AG10803 (cell line): ENCODE data around the gene PRSS22.

Source experiments
- DNase-seq: peaks from one replicate; pipeline ENCODE4 v3.0.0; 2010; ENCODE audit warnings: low read depth
- H3K4me3 ChIP-seq: 2 replicates; pipeline ENCODE4 v1.5.1; 2011; ENCODE audit warnings: mild to moderate bottlenecking, low read length, control low read depth
- CTCF ChIP-seq: conservative IDR thresholded peaks from 2 replicates; pipeline ENCODE4 v1.5.1; 2011; ENCODE audit warnings: mild to moderate bottlenecking, low read length, control low read depth, inconsistent platforms

Gene PRSS22

DNA sequence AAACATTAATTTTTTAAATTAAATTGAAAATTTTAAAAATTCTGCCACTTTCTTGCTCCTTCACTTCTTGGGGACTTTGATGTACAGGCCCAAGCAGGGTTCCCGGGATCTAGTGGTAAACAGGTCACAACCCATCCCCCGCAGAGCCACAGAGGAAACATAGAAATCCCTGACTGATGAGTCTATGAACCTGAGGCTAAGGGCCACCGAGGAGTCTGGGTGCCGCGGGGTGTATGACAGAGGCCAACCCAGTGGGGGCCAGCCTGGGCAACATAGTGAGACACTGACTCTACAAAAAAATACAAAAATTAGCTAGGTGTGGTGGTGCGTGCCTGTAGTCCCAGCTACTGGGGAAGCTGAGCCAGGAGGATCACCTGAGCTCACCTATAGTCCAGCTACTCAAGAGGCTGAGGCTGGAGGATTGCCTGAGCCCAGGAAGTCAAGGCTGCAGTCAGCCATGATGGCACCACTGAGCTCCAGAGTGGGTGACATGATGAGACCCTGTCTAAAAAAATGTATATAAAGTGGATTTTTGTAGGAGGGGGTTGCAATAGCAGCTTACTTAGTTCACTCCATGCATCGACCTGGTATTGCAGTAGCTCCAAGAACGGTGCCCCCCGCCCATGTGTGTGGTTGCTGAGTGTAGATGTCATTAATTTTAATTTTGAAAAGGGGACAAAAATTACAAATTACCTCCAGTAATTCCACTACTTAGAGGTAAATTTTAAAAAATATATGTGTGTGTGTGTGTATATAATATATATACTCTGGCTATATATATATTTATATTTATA lies 44.6 kb upstream of the PRSS22 start:
- no peak for DNase-seq
- no peak for TF ChIP-seq CTCF
- H3K4me3 ChIP-seq = no peak overlapping the region

GRCh38 chr16:2900526-2901075 lies 42.6 kb upstream of the PRSS22 start:
- no peak overlapping the region for H3K4me3 ChIP-seq
- no peak for DNase-seq
- TF ChIP-seq CTCF = no peak

GRCh38 chr16:2899564-2900072 lies 41.6 kb upstream of the PRSS22 start:
- H3K4me3 ChIP-seq = no peak overlapping the region
- TF ChIP-seq CTCF = no peak
- no peak for DNase-seq

- no peak for DNase-seq
- no peak overlapping the region for H3K4me3 ChIP-seq
- TF ChIP-seq CTCF = no peak
These were observed 41.0 kb upstream of the PRSS22 start for GRCh38 chr16:2898831-2899563.

GRCh38 chr16:2897110-2897509 lies 39.1 kb upstream of the PRSS22 start:
- no peak for TF ChIP-seq CTCF

DNA sequence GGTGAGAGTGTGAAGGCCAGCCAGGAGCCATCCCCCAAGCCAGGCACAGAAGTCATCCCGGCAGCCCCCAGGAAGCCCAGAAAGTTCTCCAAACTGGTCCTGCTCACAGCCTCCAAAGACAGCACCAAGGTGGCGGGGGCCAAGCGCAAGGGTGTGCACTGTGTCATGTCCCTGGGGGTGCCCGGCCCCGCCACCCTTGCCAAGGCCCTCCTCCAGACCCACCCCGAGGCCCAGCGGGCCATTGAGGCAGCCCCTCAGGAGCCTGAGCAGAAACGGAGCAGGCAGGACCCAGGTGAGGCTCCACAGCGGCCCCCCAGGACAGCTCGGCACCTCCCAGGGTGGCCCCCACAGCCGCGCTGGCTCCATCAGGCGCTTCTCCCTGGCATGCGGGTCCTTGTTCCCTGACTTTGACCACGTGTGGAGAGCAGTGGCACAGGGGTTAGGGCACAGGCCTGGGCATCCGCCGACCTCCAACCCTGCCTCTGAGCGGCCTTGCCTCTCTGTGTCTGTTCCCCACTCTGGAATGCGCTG lies 38.6 kb upstream of the PRSS22 start:
- no peak for DNase-seq
- no peak for TF ChIP-seq CTCF
- no peak overlapping the region for H3K4me3 ChIP-seq

More at GRCh38 chr16:2897110-2897509, 39.1 kb upstream of the PRSS22 start:
- no peak for DNase-seq
- no peak overlapping the region for H3K4me3 ChIP-seq
